ENCODE measurements around the gene PCK2.

DNA sequence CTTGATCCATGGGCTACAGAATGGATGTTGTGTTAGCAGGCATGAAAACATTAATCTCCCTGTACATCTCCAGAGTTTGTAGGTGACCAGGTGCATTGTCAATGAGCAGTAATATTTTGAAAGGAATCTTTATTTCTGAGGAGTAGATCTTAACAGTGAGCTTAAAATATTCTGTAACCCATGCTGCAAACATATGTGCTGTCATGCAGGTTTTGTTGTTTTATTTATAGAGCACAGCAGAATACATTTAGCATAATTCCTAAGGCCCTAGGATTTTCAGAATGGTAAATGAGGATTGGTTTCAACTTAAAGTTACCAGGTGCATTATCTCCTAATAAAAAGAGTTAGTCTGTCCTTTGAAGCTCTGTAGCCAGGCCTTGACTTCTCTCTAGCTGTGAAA is 32.8 kb downstream of the PCK2 start:
- TF ChIP-seq SATB2 (CRISPR knock-in tag; IDR thresholded peaks at IDR 0.05) = no peak
- no peak for TF ChIP-seq POLR2A (IDR thresholded peaks at IDR 0.05; ENCODE audit: insufficient read depth in 1 of 2, low read depth in 2 of 2, low read length in 2 of 2)
- no peak for TF ChIP-seq CTCF (CRISPR knock-in tag; IDR thresholded peaks at IDR 0.05)
- no peak for TF ChIP-seq ZNF574 (CRISPR knock-in tag; IDR thresholded peaks at IDR 0.05)
- no peak for TF ChIP-seq FOSL2 (CRISPR knock-in tag; IDR thresholded peaks at IDR 0.05)
- TF ChIP-seq HMGA1 (CRISPR knock-in tag; conservative IDR thresholded peaks at IDR 0.05) = no peak
- TF ChIP-seq, protein P1, sequence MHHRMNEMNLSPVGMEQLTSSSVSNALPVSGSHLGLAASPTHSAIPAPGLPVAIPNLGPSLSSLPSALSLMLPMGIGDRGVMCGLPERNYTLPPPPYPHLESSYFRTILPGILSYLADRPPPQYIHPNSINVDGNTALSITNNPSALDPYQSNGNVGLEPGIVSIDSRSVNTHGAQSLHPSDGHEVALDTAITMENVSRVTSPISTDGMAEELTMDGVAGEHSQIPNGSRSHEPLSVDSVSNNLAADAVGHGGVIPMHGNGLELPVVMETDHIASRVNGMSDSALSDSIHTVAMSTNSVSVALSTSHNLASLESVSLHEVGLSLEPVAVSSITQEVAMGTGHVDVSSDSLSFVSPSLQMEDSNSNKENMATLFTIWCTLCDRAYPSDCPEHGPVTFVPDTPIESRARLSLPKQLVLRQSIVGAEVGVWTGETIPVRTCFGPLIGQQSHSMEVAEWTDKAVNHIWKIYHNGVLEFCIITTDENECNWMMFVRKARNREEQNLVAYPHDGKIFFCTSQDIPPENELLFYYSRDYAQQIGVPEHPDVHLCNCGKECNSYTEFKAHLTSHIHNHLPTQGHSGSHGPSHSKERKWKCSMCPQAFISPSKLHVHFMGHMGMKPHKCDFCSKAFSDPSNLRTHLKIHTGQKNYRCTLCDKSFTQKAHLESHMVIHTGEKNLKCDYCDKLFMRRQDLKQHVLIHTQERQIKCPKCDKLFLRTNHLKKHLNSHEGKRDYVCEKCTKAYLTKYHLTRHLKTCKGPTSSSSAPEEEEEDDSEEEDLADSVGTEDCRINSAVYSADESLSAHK (CRISPR knock-in tag; IDR thresholded peaks at IDR 0.05; ENCODE audit: borderline replicate concordance) = no peak
- TF ChIP-seq, protein P2, sequence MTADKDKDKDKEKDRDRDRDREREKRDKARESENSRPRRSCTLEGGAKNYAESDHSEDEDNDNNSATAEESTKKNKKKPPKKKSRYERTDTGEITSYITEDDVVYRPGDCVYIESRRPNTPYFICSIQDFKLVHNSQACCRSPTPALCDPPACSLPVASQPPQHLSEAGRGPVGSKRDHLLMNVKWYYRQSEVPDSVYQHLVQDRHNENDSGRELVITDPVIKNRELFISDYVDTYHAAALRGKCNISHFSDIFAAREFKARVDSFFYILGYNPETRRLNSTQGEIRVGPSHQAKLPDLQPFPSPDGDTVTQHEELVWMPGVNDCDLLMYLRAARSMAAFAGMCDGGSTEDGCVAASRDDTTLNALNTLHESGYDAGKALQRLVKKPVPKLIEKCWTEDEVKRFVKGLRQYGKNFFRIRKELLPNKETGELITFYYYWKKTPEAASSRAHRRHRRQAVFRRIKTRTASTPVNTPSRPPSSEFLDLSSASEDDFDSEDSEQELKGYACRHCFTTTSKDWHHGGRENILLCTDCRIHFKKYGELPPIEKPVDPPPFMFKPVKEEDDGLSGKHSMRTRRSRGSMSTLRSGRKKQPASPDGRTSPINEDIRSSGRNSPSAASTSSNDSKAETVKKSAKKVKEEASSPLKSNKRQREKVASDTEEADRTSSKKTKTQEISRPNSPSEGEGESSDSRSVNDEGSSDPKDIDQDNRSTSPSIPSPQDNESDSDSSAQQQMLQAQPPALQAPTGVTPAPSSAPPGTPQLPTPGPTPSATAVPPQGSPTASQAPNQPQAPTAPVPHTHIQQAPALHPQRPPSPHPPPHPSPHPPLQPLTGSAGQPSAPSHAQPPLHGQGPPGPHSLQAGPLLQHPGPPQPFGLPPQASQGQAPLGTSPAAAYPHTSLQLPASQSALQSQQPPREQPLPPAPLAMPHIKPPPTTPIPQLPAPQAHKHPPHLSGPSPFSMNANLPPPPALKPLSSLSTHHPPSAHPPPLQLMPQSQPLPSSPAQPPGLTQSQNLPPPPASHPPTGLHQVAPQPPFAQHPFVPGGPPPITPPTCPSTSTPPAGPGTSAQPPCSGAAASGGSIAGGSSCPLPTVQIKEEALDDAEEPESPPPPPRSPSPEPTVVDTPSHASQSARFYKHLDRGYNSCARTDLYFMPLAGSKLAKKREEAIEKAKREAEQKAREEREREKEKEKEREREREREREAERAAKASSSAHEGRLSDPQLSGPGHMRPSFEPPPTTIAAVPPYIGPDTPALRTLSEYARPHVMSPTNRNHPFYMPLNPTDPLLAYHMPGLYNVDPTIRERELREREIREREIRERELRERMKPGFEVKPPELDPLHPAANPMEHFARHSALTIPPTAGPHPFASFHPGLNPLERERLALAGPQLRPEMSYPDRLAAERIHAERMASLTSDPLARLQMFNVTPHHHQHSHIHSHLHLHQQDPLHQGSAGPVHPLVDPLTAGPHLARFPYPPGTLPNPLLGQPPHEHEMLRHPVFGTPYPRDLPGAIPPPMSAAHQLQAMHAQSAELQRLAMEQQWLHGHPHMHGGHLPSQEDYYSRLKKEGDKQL (CRISPR knock-in tag; IDR thresholded peaks at IDR 0.05; ENCODE audit: low read depth) = no peak
- TF ChIP-seq GABPA (IDR thresholded peaks at IDR 0.05; ENCODE audit: low read depth, low read length) = no peak
- TF ChIP-seq GABPA (CRISPR knock-in tag; IDR thresholded peaks at IDR 0.05; ENCODE audit: low read depth) = no peak
- TF ChIP-seq TFAP4 (IDR thresholded peaks at IDR 0.05; ENCODE audit: borderline replicate concordance, low read depth) = no peak
- no peak for TF ChIP-seq KAT7 (CRISPR knock-in tag; IDR thresholded peaks at IDR 0.05; ENCODE audit: borderline replicate concordance)
- no peak for TF ChIP-seq TARDBP (CRISPR knock-in tag; IDR thresholded peaks at IDR 0.05)
- no peak for TF ChIP-seq ZNF274 (CRISPR knock-in tag; IDR thresholded peaks at IDR 0.05)
